GF-D8 (cell line): ENCODE measurements around the gene CYP26B1.

ENCODE experiments used
- DNase-seq: peaks from one replicate; lab custom pipeline; 2025; lab: John Stamatoyannopoulos, UW

Gene CYP26B1

GRCh38 chr2:72082021-72082601 lies 65.6 kb downstream of the CYP26B1 start:
- no peak for DNase-seq

GRCh38 chr2:72081451-72081850 lies 66.2 kb downstream of the CYP26B1 start:
- no peak for DNase-seq

- no peak for DNase-seq
These were observed 67.1 kb downstream of the CYP26B1 start for GRCh38 chr2:72080286-72081145.
